ENCODE measurements around the gene MYO15B. TPM values are rescaled to one million over a fixed set of nuclear protein-coding genes. Genes with fewer than 3 reads are reported as not detected.

Gene MYO15B
- total RNA-seq, 1 experiment from 2014 or later: 58.4 TPM

DNA sequence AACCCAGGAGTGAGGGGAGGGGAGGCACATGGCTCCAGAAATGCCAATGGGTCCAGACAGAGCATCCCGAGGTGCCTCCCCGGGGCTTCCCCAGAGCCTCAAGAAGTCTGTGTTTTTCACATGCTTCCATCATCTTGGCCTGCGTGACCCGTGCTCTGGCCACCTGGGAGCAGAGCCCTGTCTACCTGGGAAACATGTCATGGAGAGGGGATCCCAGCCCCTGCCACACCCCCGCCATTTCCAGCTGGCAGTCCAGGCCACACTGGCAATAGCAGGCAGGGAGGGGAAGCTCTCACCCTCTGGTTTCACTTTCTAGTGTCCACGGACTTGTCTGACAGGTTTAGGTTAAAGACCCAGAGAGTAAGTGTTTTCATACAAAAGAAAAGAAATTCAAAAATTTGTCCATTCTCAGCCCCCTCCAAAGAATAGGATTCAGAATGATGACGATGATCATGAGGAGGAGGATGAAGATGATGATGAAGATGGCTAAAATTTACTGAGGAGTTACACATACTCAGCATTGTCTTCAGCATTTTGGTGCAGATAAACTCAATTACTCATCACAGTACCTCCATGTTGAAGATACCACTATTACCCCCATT is 54.7 kb downstream of the MYO15B start:
- H3K4me1 Mint-ChIP-seq (ENCODE audit: low read depth, unreplicated experiment): peaks cover 63% of the 10 kb centered on the region
- H3K9me3 Mint-ChIP-seq (ENCODE audit: low read depth, unreplicated experiment): no peaks in the 10 kb centered on the region
- peak; percentile 69 for DNase-seq
- peak overlapping the region; percentile 75 for H3K27ac Mint-ChIP-seq (ENCODE audit: unreplicated experiment)
- no peaks in the 10 kb centered on the region for H3K27me3 Mint-ChIP-seq (ENCODE audit: unreplicated experiment)
- intact Hi-C loops (cut with micrococcal nuclease; ENCODE audit: unreplicated experiment): no loop called here
- CTCF ChIA-PET: interaction anchor here (0.5 to 3.3 kb wide), 8 partner anchors 9 to 107 kb away, joined by 3 to 22 read pairs (median 3); partner anchors contain the start of gene SMIM5
- TF ChIP-seq, protein P1, sequence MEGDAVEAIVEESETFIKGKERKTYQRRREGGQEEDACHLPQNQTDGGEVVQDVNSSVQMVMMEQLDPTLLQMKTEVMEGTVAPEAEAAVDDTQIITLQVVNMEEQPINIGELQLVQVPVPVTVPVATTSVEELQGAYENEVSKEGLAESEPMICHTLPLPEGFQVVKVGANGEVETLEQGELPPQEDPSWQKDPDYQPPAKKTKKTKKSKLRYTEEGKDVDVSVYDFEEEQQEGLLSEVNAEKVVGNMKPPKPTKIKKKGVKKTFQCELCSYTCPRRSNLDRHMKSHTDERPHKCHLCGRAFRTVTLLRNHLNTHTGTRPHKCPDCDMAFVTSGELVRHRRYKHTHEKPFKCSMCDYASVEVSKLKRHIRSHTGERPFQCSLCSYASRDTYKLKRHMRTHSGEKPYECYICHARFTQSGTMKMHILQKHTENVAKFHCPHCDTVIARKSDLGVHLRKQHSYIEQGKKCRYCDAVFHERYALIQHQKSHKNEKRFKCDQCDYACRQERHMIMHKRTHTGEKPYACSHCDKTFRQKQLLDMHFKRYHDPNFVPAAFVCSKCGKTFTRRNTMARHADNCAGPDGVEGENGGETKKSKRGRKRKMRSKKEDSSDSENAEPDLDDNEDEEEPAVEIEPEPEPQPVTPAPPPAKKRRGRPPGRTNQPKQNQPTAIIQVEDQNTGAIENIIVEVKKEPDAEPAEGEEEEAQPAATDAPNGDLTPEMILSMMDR (IDR thresholded peaks at IDR 0.05; ENCODE audit: unreplicated experiment): no peak
- BruUV-seq (replicated peaks): no TSS peak
- H3K36me3 Mint-ChIP-seq (ENCODE audit: insufficient read depth, unreplicated experiment): peaks cover 58% of the 10 kb centered on the region
- H3K4me3 Mint-ChIP-seq (ENCODE audit: low read depth, unreplicated experiment): peak overlapping the region; percentile 30

DNA sequence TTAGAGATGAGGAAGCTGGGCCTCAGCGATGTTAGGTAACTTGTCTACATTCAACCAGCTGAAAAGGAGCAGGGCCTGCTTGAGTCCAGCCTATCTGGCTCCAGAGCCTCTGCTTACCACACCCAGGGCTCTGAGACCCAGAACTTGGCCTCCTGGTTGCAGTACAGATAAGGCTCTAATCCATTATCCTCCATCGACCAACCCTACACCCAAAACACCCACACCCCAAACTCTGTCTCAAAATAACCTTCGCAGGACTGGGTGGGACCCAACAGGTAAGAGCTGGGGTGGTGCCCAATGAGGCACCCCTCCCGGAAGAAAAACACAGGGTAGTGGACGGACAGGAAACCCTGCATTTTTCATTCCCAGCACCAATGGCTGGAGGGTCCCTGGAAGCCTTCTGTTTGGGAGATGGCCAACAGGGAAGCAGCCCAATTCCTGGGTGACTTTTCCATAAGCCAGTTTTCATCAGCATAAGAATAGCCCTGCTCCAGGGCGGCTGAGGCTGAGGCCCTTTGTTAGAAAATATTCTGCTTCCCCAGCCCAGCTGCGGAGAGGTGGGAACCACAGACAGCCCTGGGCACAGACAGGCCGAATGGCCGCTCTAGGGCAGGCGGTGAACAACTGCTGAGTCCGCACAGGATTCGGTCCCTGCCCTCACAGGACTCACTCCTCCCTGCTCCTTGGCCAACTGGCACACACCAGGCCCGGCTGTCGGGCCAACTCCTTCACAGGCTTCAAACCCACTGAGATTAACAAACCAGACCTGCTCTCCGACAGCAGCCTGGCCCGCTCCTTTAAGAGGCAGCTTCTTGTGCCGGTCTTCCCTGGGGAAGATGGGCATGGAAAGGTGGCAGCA is 55.4 kb downstream of the MYO15B start:
- Mint-ChIP-seq H3K9me3 (ENCODE audit: low read depth, unreplicated experiment) (no peaks in the 10 kb centered on the region), H3K36me3 (ENCODE audit: insufficient read depth, unreplicated experiment) (peaks cover 60% of the 10 kb centered on the region), H3K27ac (ENCODE audit: unreplicated experiment) (peak overlapping the region; percentile 75), H3K27me3 (ENCODE audit: unreplicated experiment) (no peaks in the 10 kb centered on the region), H3K4me1 (ENCODE audit: low read depth, unreplicated experiment) (peaks cover 63% of the 10 kb centered on the region), H3K4me3 (ENCODE audit: low read depth, unreplicated experiment) (peak overlapping the region; percentile 30)
- intact Hi-C loops (cut with micrococcal nuclease; ENCODE audit: unreplicated experiment): no loop called here
- no TSS peak for BruUV-seq (replicated peaks)
- TF ChIP-seq, protein P1 (IDR thresholded peaks at IDR 0.05; ENCODE audit: unreplicated experiment): no peak
- DNase-seq: peak; percentile 54
- CTCF ChIA-PET: interaction anchor here (0.6 to 3.3 kb wide), 6 partner anchors 10 to 249 kb away, joined by 3 to 22 read pairs (median 4); partner anchors contain the start of gene SMIM5

DNA sequence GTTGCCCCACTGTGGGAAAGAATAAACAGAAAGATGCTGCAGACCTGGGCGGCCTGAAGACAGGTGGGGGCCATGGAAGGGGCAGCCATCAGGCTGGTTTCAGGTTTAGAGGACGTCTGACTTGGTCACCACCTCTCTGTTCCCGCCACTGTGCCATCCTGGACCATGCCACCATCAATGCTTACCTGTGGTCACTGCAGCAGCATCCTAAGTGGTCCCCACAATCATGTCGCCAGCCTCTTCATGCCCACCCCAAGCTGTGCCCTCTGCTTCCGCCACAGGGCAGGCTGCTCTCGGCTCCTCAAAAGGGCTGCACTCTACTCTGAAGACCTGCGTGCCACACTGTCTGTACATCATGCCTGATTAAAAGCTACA is 56.0 kb downstream of the MYO15B start:
- H3K27ac Mint-ChIP-seq (ENCODE audit: unreplicated experiment): peak overlapping the region; percentile 75
- H3K4me3 Mint-ChIP-seq (ENCODE audit: low read depth, unreplicated experiment): no peak overlapping the region
- H3K27me3 Mint-ChIP-seq (ENCODE audit: unreplicated experiment): no peaks in the 10 kb centered on the region
- peaks cover 61% of the 10 kb centered on the region for H3K4me1 Mint-ChIP-seq (ENCODE audit: low read depth, unreplicated experiment)
- TF ChIP-seq, protein P1 (IDR thresholded peaks at IDR 0.05; ENCODE audit: unreplicated experiment): no peak
- CTCF ChIA-PET: interaction anchor here (3.3 kb wide), 1 partner anchor 10 kb away, joined by 22 read pairs; the partner anchor contains the start of gene SMIM5
- BruUV-seq (replicated peaks): no TSS peak
- H3K9me3 Mint-ChIP-seq (ENCODE audit: low read depth, unreplicated experiment): no peaks in the 10 kb centered on the region
- intact Hi-C loops (cut with micrococcal nuclease; ENCODE audit: unreplicated experiment): no loop called here
- DNase-seq: no peak
- peaks cover 57% of the 10 kb centered on the region for H3K36me3 Mint-ChIP-seq (ENCODE audit: insufficient read depth, unreplicated experiment)

DNA sequence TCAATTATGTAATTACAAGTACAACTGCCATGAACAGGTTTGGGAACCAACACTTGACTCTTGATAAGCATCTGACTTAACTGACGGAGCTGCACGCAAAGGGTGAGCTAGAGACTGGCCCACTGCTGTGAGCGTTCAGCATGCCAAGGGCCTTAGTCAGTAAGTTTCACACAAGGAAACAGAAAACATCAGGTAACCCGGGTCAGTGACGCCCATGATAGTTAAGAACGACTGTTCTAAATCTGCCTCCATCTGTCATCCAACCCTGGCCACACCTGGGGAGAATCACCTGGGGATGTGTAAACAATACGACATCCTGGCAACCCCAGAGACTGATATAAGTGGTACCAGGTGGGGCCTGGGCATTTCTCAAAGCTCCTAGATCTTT is 57.9 kb downstream of the MYO15B start:
- Mint-ChIP-seq H3K27ac (ENCODE audit: unreplicated experiment) (peak overlapping the region; percentile 96), H3K4me1 (ENCODE audit: low read depth, unreplicated experiment) (peaks cover 43% of the 10 kb centered on the region), H3K36me3 (ENCODE audit: insufficient read depth, unreplicated experiment) (peaks cover 58% of the 10 kb centered on the region), H3K4me3 (ENCODE audit: low read depth, unreplicated experiment) (peak overlapping the region; percentile 43), H3K9me3 (ENCODE audit: low read depth, unreplicated experiment) (no peaks in the 10 kb centered on the region), H3K27me3 (ENCODE audit: unreplicated experiment) (no peaks in the 10 kb centered on the region)
- intact Hi-C loops (cut with micrococcal nuclease; ENCODE audit: unreplicated experiment): no loop called here
- peak; percentile 91 for DNase-seq
- TF ChIP-seq, protein P1 (IDR thresholded peaks at IDR 0.05; ENCODE audit: unreplicated experiment): no peak
- CTCF ChIA-PET: interaction anchor here (0.5 to 2.9 kb wide), 11 partner anchors 8 to 374 kb away, joined by 3 to 57 read pairs (median 5); partner anchors contain the start of genes MIF4GD and SMIM5
- BruUV-seq (replicated peaks): no TSS peak

All from Calu3 (cell line).